HepG2 (cell line): Measurements from ENCODE around the gene RBM44.

Experiments
- ARHGAP35 ChIP-seq: sonication (generic); formaldehyde crosslinking; IDR thresholded peaks from 2 replicates; pipeline ENCODE4 v1.9.0; 2022; ENCODE audit warnings: mild to moderate bottlenecking, inconsistent platforms, moderate library complexity, missing genetic modification reagents, borderline replicate concordance
- ATF2 ChIP-seq: sonication (generic); formaldehyde crosslinking; IDR thresholded peaks from 2 replicates; pipeline ENCODE4 v1.4.0; 2020; ENCODE audit warnings: missing genetic modification reagents
- BHLHE40 ChIP-seq: IDR thresholded peaks from 2 replicates; pipeline ENCODE4 v1.6.1; 2011; ENCODE audit warnings: low read length, improper control_type of control experiment
- CBX2 ChIP-seq, 2 experiments: fragments of 200-600 bp in 1 of 2; sonication (generic); formaldehyde crosslinking in 1 of 2; IDR thresholded peaks; 2 replicates each; pipeline versions ENCODE4 v1.7.0 to v1.8.1; 2018 to 2022; ENCODE audit warnings: low read depth in 2 of 2, low read length in 1 of 2, mild to moderate bottlenecking in 1 of 2, missing genetic modification reagents in 1 of 2
- CTCF ChIP-seq: sonication (generic); formaldehyde crosslinking; IDR thresholded peaks from 2 replicates; pipeline ENCODE4 v1.5.0; 2020; ENCODE audit warnings: mild to moderate bottlenecking, missing genetic modification reagents, moderate library complexity
- FOXA3 ChIP-seq: IDR thresholded peaks from 2 replicates; pipeline ENCODE4 v1.6.1; 2016; ENCODE audit warnings: missing genetic modification reagents, missing compliant biosample characterization
- JUNB ChIP-seq: sonication (generic); formaldehyde crosslinking; IDR thresholded peaks from 2 replicates; pipeline ENCODE4 v1.8.0; 2022; ENCODE audit warnings: missing genetic modification reagents, mild to moderate bottlenecking, borderline replicate concordance
- KDM1A ChIP-seq: IDR thresholded peaks from 2 replicates; pipeline ENCODE4 v1.6.1; 2016; ENCODE audit warnings: missing compliant biosample characterization
- MTA3 ChIP-seq: sonication (generic); formaldehyde crosslinking; IDR thresholded peaks from 2 replicates; pipeline ENCODE4 v1.4.0; 2020; ENCODE audit warnings: missing genetic modification reagents
- TAF1 ChIP-seq: sonication (generic); formaldehyde crosslinking; IDR thresholded peaks from 2 replicates; pipeline ENCODE4 v1.4.0; 2020; ENCODE audit warnings: missing genetic modification reagents
- ZNF143 ChIP-seq: sonication (generic); formaldehyde crosslinking; IDR thresholded peaks from 2 replicates; pipeline ENCODE4 v1.4.0; 2020; ENCODE audit warnings: missing genetic modification reagents
- ZNF639 ChIP-seq: conservative IDR thresholded peaks from 2 replicates; pipeline ENCODE4 v1.6.1; 2018; ENCODE audit warnings: missing genetic modification reagents
- ZNF878 ChIP-seq: sonication (generic); formaldehyde crosslinking; IDR thresholded peaks from 2 replicates; pipeline ENCODE4 v1.8.1; 2023; ENCODE audit warnings: mild to moderate bottlenecking, missing genetic modification reagents, moderate library complexity
- TF ChIP-seq, protein P1 (sequence below): IDR thresholded peaks from 2 replicates; pipeline ENCODE4 v1.6.1; 2012; ENCODE audit warnings: inconsistent platforms

DNA sequence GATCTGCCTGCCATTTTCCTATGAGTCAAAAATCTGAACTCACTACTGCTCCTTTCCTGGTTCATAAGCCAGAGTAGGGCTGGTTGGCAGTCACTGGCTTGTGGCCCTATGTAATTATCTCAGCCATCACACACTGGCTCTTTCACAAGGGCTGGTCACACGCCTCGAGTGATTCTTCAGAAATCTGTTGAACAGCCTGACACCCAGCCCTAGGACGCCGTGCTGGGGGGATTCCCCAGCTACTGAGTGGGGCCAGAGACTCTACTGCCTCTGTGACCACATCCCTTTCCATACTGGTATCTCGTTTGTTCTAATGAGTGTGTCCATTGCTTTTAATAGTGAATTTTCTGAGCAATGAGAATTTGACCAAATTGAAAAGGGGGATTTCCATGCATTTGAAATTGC, 45.8 kb upstream of the RBM44 start:
- TF ChIP-seq KDM1A (CRISPR knock-in tag) (no peak), CBX2 (IDR thresholded peaks at IDR 0.05; ENCODE audit: low read depth, low read length) (no peak), CBX2 (CRISPR knock-in tag; IDR thresholded peaks at IDR 0.05; ENCODE audit: low read depth) (no peak), ZNF639 (CRISPR knock-in tag) (no peak), MTA3 (CRISPR knock-in tag) (no peak), ZNF143 (CRISPR knock-in tag) (no peak), ARHGAP35 (no peak), BHLHE40 (no peak), JUNB (CRISPR knock-in tag) (no peak), ZNF878 (CRISPR knock-in tag) (no peak), FOXA3 (no peak), CTCF (no peak), ATF2 (CRISPR knock-in tag) (no peak), TAF1 (CRISPR knock-in tag) (no peak)
- TF ChIP-seq, protein P1, sequence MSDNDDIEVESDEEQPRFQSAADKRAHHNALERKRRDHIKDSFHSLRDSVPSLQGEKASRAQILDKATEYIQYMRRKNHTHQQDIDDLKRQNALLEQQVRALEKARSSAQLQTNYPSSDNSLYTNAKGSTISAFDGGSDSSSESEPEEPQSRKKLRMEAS: no peak
